Mesothelial cell of epicardium (in vitro differentiated cells): ENCODE measurements around the gene CERCAM. TPM values are rescaled to one million over a fixed set of nuclear protein-coding genes. Genes with fewer than 3 reads are reported as not detected.
A peak's percentile ranks its signal among the peaks of the same experiment; 100 is the strongest.

Source experiments
- DNase-seq, 2 experiments: peaks; one replicate each; pipeline ENCODE4 v3.0.0; 2021; ENCODE audit warnings: low spot score in 2 of 2; ENCODE audit not compliant: unreplicated experiment in 2 of 2
- H3K27ac Mint-ChIP-seq: 2 replicates; pipeline ENCODE4 v1.8.0; 2021; ENCODE audit warnings: mixed read lengths
- H3K27me3 Mint-ChIP-seq: 2 replicates; pipeline ENCODE4 v1.8.0; 2021; ENCODE audit warnings: low read depth, mixed read lengths
- H3K36me3 Mint-ChIP-seq: 2 replicates; pipeline ENCODE4 v1.8.0; 2021; ENCODE audit warnings: mixed read lengths
- H3K4me1 Mint-ChIP-seq: 2 replicates; pipeline ENCODE4 v1.8.0; 2021; ENCODE audit warnings: mixed read lengths
- H3K4me3 Mint-ChIP-seq: 2 replicates; pipeline ENCODE4 v1.8.0; 2021; ENCODE audit warnings: mild to moderate bottlenecking, moderate library complexity, mixed read lengths
- H3K9me3 Mint-ChIP-seq: 2 replicates; pipeline ENCODE4 v1.8.0; 2021; ENCODE audit warnings: mixed read lengths
- CTCF ChIP-seq: fragments of 200-600 bp; sonication (generic); IDR thresholded peaks from one replicate; pipeline ENCODE4 v1.5.0; 2021; ENCODE audit warnings: antibody characterized with exemption; ENCODE audit not compliant: unreplicated experiment
- total RNA-seq: library from RNA; stranded (reverse); gene quantifications from 3 replicates; pipeline ENCODE4 v1.2.1, GENCODE V29; 2021

The CERCAM gene
- 134 to 143 TPM (median 141 TPM) in 3 replicates for total RNA-seq

GRCh38 chr9:128420651-128421481, at the start of gene CERCAM:
TSS of gene CERCAM (plus strand) at chr9:128420857. CDS start at chr9:128420878, 21 bp downstream.
- H3K27me3 Mint-ChIP-seq: no peaks in the 10 kb centered on the region
- peak; percentile 67 to 80 for DNase-seq
- H3K36me3 Mint-ChIP-seq: peaks cover 8% of the 10 kb centered on the region
- peaks cover 25% of the 10 kb centered on the region for H3K4me1 Mint-ChIP-seq
- peak within 1 kb of the TSS; percentile 90 for H3K27ac Mint-ChIP-seq
- no peak for TF ChIP-seq CTCF
- no peaks in the 10 kb centered on the region for H3K9me3 Mint-ChIP-seq
- peak within 1 kb of the TSS; percentile 80 for H3K4me3 Mint-ChIP-seq

- DNase-seq: no peak
- no peaks in the 10 kb centered on the region for H3K9me3 Mint-ChIP-seq
- TF ChIP-seq CTCF: no peak
- H3K27ac Mint-ChIP-seq: peak overlapping the region; percentile 99
- no peaks in the 10 kb centered on the region for H3K27me3 Mint-ChIP-seq
- H3K36me3 Mint-ChIP-seq: no peaks in the 10 kb centered on the region
- H3K4me3 Mint-ChIP-seq: peak overlapping the region; percentile 89
- peaks cover 30% of the 10 kb centered on the region for H3K4me1 Mint-ChIP-seq
Observed at GRCh38 chr9:128371630-128372117, 49.0 kb upstream of the CERCAM start.

GRCh38 chr9:128372188-128372641, 48.4 kb upstream of the CERCAM start:
- no peaks in the 10 kb centered on the region for H3K27me3 Mint-ChIP-seq
- peaks cover 30% of the 10 kb centered on the region for H3K4me1 Mint-ChIP-seq
- DNase-seq: no peak
- H3K4me3 Mint-ChIP-seq: peak overlapping the region; percentile 89
- no peak for TF ChIP-seq CTCF
- H3K27ac Mint-ChIP-seq: peak overlapping the region; percentile 99
- H3K36me3 Mint-ChIP-seq: no peaks in the 10 kb centered on the region
- H3K9me3 Mint-ChIP-seq: no peaks in the 10 kb centered on the region

GRCh38 chr9:128372784-128373183, 47.9 kb upstream of the CERCAM start:
- Mint-ChIP-seq H3K27me3 (no peaks in the 10 kb centered on the region), H3K9me3 (no peaks in the 10 kb centered on the region), H3K27ac (peak overlapping the region; percentile 99), H3K4me3 (peak overlapping the region; percentile 89), H3K36me3 (no peaks in the 10 kb centered on the region), H3K4me1 (peaks cover 30% of the 10 kb centered on the region)
- DNase-seq: no peak
- TF ChIP-seq CTCF: no peak

- no peak for DNase-seq
- Mint-ChIP-seq H3K4me3 (no peak overlapping the region), H3K36me3 (peaks cover 5% of the 10 kb centered on the region), H3K27ac (no peak overlapping the region), H3K9me3 (no peaks in the 10 kb centered on the region), H3K4me1 (peaks cover 30% of the 10 kb centered on the region), H3K27me3 (no peaks in the 10 kb centered on the region)
- no peak for TF ChIP-seq CTCF
Observed at GRCh38 chr9:128374221-128374675, 46.4 kb upstream of the CERCAM start.
